ENCODE data around the gene SLC49A4.

SLC49A4 gene

GRCh38 chr3:122789585-122790273 is 5.1 kb upstream of the SLC49A4 start:
- Histone ChIP-seq H3K27me3 (no peaks in the 10 kb centered on the region), H3K9me3 (no peaks in the 10 kb centered on the region), H3K27ac (peak overlapping the region; percentile 67), H3K4me1 (ENCODE audit: control insufficient read depth in 1 of 2, insufficient read depth in 1 of 2, low read depth in 1 of 2, low read length in 1 of 2) (peaks cover 50 to 51% of the 10 kb centered on the region in 2 experiments), H3K36me3 (no peaks in the 10 kb centered on the region), H3K4me3 (ENCODE audit: low read depth in 1 of 2, low read length in 1 of 2) (no peak overlapping the region)
- TF ChIP-seq CTCF (IDR thresholded peaks at IDR 0.05), result no peak

GRCh38 chr3:122793568-122794416 is 1.1 kb upstream of the SLC49A4 start, which contains the start of gene HSPBAP1:
Gene HSPBAP1 (minus strand): TSS chr3:122793831. CDS start chr3:122793680, 151 bp downstream.
- Histone ChIP-seq H3K4me1 (ENCODE audit: control insufficient read depth in 1 of 2, insufficient read depth in 1 of 2, low read depth in 1 of 2, low read length in 1 of 2) (peaks cover 63 to 75% of the 10 kb centered on the region in 2 experiments), H3K9me3 (no peaks in the 10 kb centered on the region), H3K27ac (peak within 1 kb of the TSS; percentile 99), H3K27me3 (no peaks in the 10 kb centered on the region), H3K4me3 (ENCODE audit: low read depth in 1 of 2, low read length in 1 of 2) (peak within 1 kb of the TSS; percentile 79 to 83), H3K36me3 (no peaks in the 10 kb centered on the region)
- TF ChIP-seq CTCF (IDR thresholded peaks at IDR 0.05), result no peak

GRCh38 chr3:122794483-122794778 is 438 bp upstream of the SLC49A4 start:
- Histone ChIP-seq H3K9me3 (no peaks in the 10 kb centered on the region), H3K36me3 (no peaks in the 10 kb centered on the region), H3K27ac (peak overlapping the region; percentile 99), H3K27me3 (no peaks in the 10 kb centered on the region), H3K4me1 (ENCODE audit: control insufficient read depth in 1 of 2, insufficient read depth in 1 of 2, low read depth in 1 of 2, low read length in 1 of 2) (peaks cover 63 to 75% of the 10 kb centered on the region in 2 experiments), H3K4me3 (ENCODE audit: low read depth in 1 of 2, low read length in 1 of 2) (peak overlapping the region; percentile 79 to 83)
- TF ChIP-seq CTCF (IDR thresholded peaks at IDR 0.05), result no peak

GRCh38 chr3:122795674-122796195 is 866 bp downstream of the SLC49A4 start:
- TF ChIP-seq CTCF (IDR thresholded peaks at IDR 0.05), result no peak
- Histone ChIP-seq H3K4me3 (ENCODE audit: low read depth in 1 of 2, low read length in 1 of 2) (peak overlapping the region; percentile 79 to 83), H3K27me3 (no peaks in the 10 kb centered on the region), H3K4me1 (ENCODE audit: control insufficient read depth in 1 of 2, insufficient read depth in 1 of 2, low read depth in 1 of 2, low read length in 1 of 2) (peaks cover 66 to 77% of the 10 kb centered on the region in 2 experiments), H3K27ac (peak overlapping the region; percentile 99), H3K9me3 (no peaks in the 10 kb centered on the region), H3K36me3 (no peaks in the 10 kb centered on the region)

- Histone ChIP-seq H3K27me3 (no peaks in the 10 kb centered on the region), H3K4me3 (ENCODE audit: low read depth in 1 of 2, low read length in 1 of 2) (peak overlapping the region in 1 of 2 experiments; percentile 83), H3K4me1 (ENCODE audit: control insufficient read depth in 1 of 2, insufficient read depth in 1 of 2, low read depth in 1 of 2, low read length in 1 of 2) (peaks cover 59 to 72% of the 10 kb centered on the region in 2 experiments), H3K27ac (peak overlapping the region; percentile 99), H3K36me3 (no peaks in the 10 kb centered on the region), H3K9me3 (no peaks in the 10 kb centered on the region)
- no peak for TF ChIP-seq CTCF (IDR thresholded peaks at IDR 0.05)
Observed at GRCh38 chr3:122797291-122797690, 2.4 kb downstream of the SLC49A4 start.
